GM13976 (cell line): Measurements from ENCODE around the gene PPP3CB.

ENCODE experiments used
- DNase-seq: peaks from one replicate; pipeline ENCODE4 v3.0.0; 2012; ENCODE audit warnings: low spot score
- in situ Hi-C: fragments of 300-500 bp; cut with MboI; formaldehyde crosslinking; loops from one replicate; pipeline ENCODE4 v1.12.0; 2022; ENCODE audit warnings: low sequenced_read_pairs, mixed read lengths, inconsistent platforms; ENCODE audit not compliant: unreplicated experiment
- TF ChIP-seq, protein P1 (sequence below): IDR thresholded peaks from 2 replicates; pipeline ENCODE4 v1.5.1; 2012; ENCODE audit warnings: borderline replicate concordance, mild to moderate bottlenecking; ENCODE audit not compliant: insufficient read depth; ENCODE audit errors: extremely low read depth, missing control alignments, control extremely low read depth

Gene PPP3CB

DNA sequence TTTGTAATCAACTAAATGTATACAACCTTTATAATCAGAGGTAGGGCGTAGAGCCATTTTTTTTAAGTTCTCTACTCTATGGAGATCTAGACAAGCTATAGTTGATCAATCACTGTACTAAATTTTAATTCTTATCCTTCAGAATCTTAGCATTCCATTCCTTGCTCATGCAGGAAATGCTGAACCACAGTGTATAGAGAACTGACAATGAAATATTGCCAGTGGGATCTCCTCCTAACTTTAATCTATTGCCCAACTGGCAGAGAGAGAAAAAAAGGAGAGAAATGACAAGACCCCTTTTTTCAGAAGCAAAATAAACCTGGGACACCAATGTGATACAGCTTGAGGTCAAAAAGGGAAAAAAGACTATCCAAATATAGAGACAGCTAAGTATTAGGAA, 26.4 kb upstream of the PPP3CB start:
- in situ Hi-C loops = no loop called here
- no peak for DNase-seq
- TF ChIP-seq, protein P1, sequence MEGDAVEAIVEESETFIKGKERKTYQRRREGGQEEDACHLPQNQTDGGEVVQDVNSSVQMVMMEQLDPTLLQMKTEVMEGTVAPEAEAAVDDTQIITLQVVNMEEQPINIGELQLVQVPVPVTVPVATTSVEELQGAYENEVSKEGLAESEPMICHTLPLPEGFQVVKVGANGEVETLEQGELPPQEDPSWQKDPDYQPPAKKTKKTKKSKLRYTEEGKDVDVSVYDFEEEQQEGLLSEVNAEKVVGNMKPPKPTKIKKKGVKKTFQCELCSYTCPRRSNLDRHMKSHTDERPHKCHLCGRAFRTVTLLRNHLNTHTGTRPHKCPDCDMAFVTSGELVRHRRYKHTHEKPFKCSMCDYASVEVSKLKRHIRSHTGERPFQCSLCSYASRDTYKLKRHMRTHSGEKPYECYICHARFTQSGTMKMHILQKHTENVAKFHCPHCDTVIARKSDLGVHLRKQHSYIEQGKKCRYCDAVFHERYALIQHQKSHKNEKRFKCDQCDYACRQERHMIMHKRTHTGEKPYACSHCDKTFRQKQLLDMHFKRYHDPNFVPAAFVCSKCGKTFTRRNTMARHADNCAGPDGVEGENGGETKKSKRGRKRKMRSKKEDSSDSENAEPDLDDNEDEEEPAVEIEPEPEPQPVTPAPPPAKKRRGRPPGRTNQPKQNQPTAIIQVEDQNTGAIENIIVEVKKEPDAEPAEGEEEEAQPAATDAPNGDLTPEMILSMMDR = no peak

- DNase-seq = no peak
- in situ Hi-C loops = no loop called here
- TF ChIP-seq, protein P1 = no peak
Measured at GRCh38 chr10:73519336-73519735, 23.5 kb upstream of the PPP3CB start.

- in situ Hi-C loops = no loop called here
- DNase-seq = no peak
- TF ChIP-seq, protein P1 = no peak
Measured at GRCh38 chr10:73517166-73517888, 21.5 kb upstream of the PPP3CB start.

DNA sequence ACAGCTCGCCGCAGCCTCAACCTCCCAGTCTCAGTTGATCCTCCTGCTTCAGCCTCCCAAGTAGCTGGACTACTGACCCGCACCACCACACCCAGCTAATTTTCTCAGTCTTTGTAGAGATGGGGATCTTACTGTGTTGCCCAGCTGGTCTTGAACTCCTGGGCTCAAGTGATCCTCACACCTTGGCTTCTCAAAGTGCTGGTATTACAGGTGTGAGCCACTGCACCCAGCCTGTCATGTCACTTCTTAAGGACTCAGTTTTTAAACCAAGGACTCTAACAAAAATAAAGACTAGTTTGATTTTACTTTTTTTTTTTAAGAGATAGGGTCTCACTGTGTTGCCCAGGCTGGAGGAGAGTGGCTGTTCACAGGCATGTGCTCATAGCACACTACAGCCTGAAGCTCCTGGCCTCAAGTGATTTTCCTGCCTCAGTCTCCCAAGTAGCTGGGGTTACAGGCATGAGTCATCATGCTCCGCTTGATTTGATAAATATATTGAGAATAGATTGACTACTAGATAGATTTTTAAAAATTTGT, 16.5 kb upstream of the PPP3CB start:
- no peak for DNase-seq
- TF ChIP-seq, protein P1 = no peak
- in situ Hi-C loops = no loop called here

DNA sequence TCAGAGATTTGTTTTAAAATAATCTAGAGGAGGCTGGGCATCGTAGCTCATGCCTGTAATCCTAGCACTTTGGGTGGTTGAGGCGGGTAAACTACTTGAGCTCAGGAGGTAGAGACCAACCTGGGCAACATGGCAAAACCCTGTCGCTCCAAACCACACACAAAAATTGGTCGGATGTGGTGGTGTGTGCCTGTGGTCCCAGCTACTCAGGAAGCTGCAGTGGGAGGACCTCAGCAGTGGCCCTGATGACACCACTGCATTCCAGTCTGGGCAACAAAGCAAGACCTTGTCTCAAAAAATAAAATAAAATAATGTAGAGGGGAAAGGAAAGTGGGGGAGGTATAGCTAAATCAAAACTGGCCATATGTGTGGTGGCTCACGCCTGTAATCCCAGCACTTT, 13.9 kb upstream of the PPP3CB start:
- no peak for DNase-seq
- TF ChIP-seq, protein P1 = no peak
- in situ Hi-C loops = no loop called here

GRCh38 chr10:73506491-73506890, 10.7 kb upstream of the PPP3CB start:
- no peak for DNase-seq
- TF ChIP-seq, protein P1 = no peak
- in situ Hi-C loops = no loop called here
